ENCODE measurements around the gene FIGNL1. TPM values are rescaled to one million over a fixed set of nuclear protein-coding genes. Genes with fewer than 3 reads are reported as not detected.

The FIGNL1 gene
- total RNA-seq, 1 experiment from 2014 or later, result 42.5 TPM

DNA sequence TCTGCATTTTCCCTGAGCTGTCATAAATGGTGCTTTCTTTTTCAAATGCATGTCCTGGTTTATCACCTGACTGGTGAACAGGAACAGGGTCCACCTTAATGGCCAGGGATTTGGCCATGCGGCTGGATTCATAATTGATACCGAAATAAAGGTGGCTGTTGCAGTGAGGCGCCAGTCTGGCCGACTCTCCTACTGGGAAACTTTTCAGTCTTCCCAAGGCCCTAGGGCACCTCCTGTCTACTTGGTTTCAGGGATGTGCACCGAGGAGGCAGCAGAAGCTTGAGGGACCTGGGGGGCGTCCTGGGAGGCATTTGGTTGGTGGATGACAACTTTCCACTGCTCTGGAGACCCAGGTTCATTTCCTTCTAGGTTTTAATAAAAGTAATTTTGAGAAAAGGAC, 46.4 kb upstream of the FIGNL1 start:
- intact Hi-C loops (cut with micrococcal nuclease; ENCODE audit: unreplicated experiment), result no loop called here
- Mint-ChIP-seq H3K4me3 (ENCODE audit: low read depth, unreplicated experiment) (no peak overlapping the region), H3K27me3 (ENCODE audit: unreplicated experiment) (no peaks in the 10 kb centered on the region), H3K9me3 (ENCODE audit: low read depth, unreplicated experiment) (peaks cover 2% of the 10 kb centered on the region), H3K27ac (ENCODE audit: unreplicated experiment) (no peak overlapping the region), H3K36me3 (ENCODE audit: insufficient read depth, unreplicated experiment) (no peaks in the 10 kb centered on the region), H3K4me1 (ENCODE audit: low read depth, unreplicated experiment) (peaks cover 8% of the 10 kb centered on the region)
- no TSS peak for BruUV-seq (replicated peaks)
- TF ChIP-seq, protein P1, sequence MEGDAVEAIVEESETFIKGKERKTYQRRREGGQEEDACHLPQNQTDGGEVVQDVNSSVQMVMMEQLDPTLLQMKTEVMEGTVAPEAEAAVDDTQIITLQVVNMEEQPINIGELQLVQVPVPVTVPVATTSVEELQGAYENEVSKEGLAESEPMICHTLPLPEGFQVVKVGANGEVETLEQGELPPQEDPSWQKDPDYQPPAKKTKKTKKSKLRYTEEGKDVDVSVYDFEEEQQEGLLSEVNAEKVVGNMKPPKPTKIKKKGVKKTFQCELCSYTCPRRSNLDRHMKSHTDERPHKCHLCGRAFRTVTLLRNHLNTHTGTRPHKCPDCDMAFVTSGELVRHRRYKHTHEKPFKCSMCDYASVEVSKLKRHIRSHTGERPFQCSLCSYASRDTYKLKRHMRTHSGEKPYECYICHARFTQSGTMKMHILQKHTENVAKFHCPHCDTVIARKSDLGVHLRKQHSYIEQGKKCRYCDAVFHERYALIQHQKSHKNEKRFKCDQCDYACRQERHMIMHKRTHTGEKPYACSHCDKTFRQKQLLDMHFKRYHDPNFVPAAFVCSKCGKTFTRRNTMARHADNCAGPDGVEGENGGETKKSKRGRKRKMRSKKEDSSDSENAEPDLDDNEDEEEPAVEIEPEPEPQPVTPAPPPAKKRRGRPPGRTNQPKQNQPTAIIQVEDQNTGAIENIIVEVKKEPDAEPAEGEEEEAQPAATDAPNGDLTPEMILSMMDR (IDR thresholded peaks at IDR 0.05; ENCODE audit: unreplicated experiment), result no peak
- no peak for DNase-seq
- CTCF ChIA-PET, result interaction anchor here (0.6 kb wide), 1 partner anchor 38 kb away, joined by 3 read pairs; no protein-coding TSS in a partner anchor

DNA sequence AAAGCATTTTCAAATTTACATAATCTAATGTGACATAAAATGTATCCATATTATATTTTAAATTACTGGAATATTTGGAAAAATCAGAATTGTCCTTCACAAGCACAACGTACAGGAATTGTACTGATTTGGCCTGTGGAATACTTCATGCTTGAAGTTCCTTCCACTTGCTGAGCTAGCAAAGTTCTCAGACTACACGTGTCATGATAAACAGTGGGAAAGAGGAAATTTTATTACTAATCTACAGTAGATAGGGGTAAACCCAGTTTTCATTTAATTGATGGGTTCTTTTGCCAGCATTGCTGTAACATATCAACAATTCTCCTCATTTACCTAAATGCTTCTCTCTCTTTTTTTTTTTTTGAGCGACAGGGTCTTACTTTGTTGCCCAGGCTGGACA, 45.6 kb upstream of the FIGNL1 start:
- Mint-ChIP-seq H3K36me3 (ENCODE audit: insufficient read depth, unreplicated experiment) (no peaks in the 10 kb centered on the region), H3K9me3 (ENCODE audit: low read depth, unreplicated experiment) (peaks cover 2% of the 10 kb centered on the region), H3K4me1 (ENCODE audit: low read depth, unreplicated experiment) (peaks cover 8% of the 10 kb centered on the region), H3K27me3 (ENCODE audit: unreplicated experiment) (no peaks in the 10 kb centered on the region), H3K4me3 (ENCODE audit: low read depth, unreplicated experiment) (no peak overlapping the region), H3K27ac (ENCODE audit: unreplicated experiment) (no peak overlapping the region)
- no peak for DNase-seq
- no TSS peak for BruUV-seq (replicated peaks)
- TF ChIP-seq, protein P1 (IDR thresholded peaks at IDR 0.05; ENCODE audit: unreplicated experiment), result no peak
- intact Hi-C loops (cut with micrococcal nuclease; ENCODE audit: unreplicated experiment), result no loop called here
- CTCF ChIA-PET, result no interaction called here

DNA sequence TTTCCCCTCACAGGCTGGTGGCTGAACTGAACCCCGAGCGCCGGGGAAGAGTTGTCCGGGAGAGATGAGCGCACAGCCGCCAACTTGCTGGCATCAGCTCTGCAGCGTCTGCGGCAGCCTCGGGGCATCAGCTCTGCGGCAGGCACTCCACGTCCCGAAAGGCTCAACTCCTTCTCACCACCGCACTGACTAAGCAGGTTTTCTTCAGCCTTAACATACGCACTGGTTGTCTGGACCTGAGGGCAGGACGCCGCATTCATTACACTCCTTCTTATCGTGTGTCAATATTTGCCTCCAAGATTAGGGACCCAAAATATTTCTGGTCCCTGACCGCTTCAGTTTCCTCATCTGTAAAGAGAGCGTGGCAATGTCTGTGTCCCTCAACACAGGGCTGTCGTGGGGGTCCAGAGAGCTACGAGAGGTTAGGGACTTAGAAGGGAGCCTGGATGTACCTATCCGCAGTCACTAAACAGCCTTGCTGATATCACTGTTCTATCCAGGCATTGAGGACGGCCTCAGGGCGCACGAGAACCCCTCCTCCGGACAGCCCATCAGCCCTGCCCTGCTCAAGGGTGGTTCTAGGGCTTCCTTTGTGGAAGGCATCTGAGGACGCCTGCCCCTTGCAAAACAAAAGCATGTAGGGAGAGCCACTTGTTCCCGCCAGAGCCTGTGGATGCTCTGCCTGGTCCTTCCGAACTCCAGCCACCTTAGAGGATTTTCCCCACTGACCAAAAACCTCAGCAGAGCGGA, 42.8 kb upstream of the FIGNL1 start:
- intact Hi-C loops (cut with micrococcal nuclease; ENCODE audit: unreplicated experiment), result no loop called here
- no peaks in the 10 kb centered on the region for H3K27me3 Mint-ChIP-seq (ENCODE audit: unreplicated experiment)
- CTCF ChIA-PET, result interaction anchor here (0.5 to 0.8 kb wide), 2 partner anchors 17 to 40 kb away, joined by 3 to 4 read pairs; no protein-coding TSS in a partner anchor
- TF ChIP-seq, protein P1 (IDR thresholded peaks at IDR 0.05; ENCODE audit: unreplicated experiment), result no peak
- DNase-seq, result no peak
- peaks cover 8% of the 10 kb centered on the region for H3K4me1 Mint-ChIP-seq (ENCODE audit: low read depth, unreplicated experiment)
- peaks cover 2% of the 10 kb centered on the region for H3K9me3 Mint-ChIP-seq (ENCODE audit: low read depth, unreplicated experiment)
- no peak overlapping the region for H3K4me3 Mint-ChIP-seq (ENCODE audit: low read depth, unreplicated experiment)
- no peak overlapping the region for H3K27ac Mint-ChIP-seq (ENCODE audit: unreplicated experiment)
- BruUV-seq (replicated peaks), result no TSS peak
- no peaks in the 10 kb centered on the region for H3K36me3 Mint-ChIP-seq (ENCODE audit: insufficient read depth, unreplicated experiment)

DNA sequence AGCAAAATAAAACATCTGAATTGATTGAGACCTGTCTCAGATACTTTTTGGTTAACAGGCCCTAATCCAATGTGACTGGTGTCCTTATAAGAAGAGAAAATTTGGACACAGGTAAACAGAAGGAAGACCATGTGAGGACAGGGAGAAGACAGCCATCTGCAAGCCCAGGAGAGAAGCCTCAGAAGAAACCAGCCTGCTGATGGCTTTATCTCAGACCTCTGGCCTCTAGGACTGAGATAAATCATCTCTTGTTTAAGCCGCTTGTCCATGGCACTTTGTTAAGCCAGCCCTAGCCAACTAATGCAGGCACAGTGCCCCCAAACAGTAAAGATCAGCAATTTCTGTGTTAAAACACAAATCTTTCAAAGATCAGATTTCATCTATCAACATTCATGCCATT, 41.8 kb upstream of the FIGNL1 start:
- intact Hi-C loops (cut with micrococcal nuclease; ENCODE audit: unreplicated experiment), result no loop called here
- DNase-seq, result no peak
- H3K9me3 Mint-ChIP-seq (ENCODE audit: low read depth, unreplicated experiment), result peaks cover 2% of the 10 kb centered on the region
- no peak overlapping the region for H3K4me3 Mint-ChIP-seq (ENCODE audit: low read depth, unreplicated experiment)
- TF ChIP-seq, protein P1 (IDR thresholded peaks at IDR 0.05; ENCODE audit: unreplicated experiment), result no peak
- H3K27me3 Mint-ChIP-seq (ENCODE audit: unreplicated experiment), result no peaks in the 10 kb centered on the region
- no TSS peak for BruUV-seq (replicated peaks)
- H3K4me1 Mint-ChIP-seq (ENCODE audit: low read depth, unreplicated experiment), result peaks cover 3% of the 10 kb centered on the region
- no peaks in the 10 kb centered on the region for H3K36me3 Mint-ChIP-seq (ENCODE audit: insufficient read depth, unreplicated experiment)
- CTCF ChIA-PET, result no interaction called here
- H3K27ac Mint-ChIP-seq (ENCODE audit: unreplicated experiment), result no peak overlapping the region
